ENCODE measurements around the gene RAP1A.
A peak's percentile ranks its signal among the peaks of the same experiment; 100 is the strongest.

The RAP1A gene

DNA sequence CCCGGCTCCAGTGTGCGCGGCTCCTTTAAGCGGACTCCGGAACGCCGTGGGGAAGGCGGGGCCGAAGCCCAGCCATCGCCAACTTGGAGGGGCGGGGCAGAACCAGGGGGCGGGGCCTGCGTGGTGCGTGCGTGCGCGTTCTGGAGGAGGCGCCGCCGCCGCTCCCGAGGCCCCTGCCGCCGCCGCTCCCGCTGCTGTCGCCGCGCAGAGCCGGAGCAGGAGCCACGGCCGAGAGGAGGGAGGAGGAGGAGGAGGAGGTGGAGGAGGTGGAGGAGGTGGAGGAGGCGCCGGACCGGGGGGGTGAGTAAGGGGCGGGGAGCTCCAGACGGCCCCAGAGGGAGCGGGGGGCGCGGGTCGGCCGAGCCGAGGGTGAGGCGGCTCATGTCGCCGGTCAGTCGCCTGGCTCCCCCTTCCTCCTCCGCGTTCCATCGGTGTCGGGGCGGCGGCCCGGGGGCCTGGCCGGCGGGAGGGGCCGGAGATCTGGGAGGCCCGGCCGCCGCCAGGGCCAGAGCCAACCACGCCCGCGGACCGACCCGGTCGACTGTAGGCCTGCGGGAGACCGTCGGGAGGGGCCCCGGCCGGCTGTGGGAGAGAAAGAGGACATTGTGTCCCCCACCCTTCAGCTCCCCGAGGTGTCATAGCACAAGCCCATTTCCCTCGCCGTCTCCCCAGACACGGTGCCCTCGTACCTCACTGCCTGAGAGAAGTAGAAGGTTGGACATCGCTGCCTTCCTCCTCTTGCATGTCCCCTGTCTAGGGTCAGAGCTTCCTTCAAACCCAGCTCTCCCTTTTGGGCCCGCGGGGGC, at the start of gene RAP1A:
RAP1A (plus strand) TSS at position 155 of the 806 bp plus-strand sequence. CDS start 71,572 bp downstream, outside the sequence.
- TF ChIP-seq TAF1 (IDR thresholded peaks at IDR 0.05; ENCODE audit: low read depth) = peak; percentile 65
- TF ChIP-seq, protein P1, sequence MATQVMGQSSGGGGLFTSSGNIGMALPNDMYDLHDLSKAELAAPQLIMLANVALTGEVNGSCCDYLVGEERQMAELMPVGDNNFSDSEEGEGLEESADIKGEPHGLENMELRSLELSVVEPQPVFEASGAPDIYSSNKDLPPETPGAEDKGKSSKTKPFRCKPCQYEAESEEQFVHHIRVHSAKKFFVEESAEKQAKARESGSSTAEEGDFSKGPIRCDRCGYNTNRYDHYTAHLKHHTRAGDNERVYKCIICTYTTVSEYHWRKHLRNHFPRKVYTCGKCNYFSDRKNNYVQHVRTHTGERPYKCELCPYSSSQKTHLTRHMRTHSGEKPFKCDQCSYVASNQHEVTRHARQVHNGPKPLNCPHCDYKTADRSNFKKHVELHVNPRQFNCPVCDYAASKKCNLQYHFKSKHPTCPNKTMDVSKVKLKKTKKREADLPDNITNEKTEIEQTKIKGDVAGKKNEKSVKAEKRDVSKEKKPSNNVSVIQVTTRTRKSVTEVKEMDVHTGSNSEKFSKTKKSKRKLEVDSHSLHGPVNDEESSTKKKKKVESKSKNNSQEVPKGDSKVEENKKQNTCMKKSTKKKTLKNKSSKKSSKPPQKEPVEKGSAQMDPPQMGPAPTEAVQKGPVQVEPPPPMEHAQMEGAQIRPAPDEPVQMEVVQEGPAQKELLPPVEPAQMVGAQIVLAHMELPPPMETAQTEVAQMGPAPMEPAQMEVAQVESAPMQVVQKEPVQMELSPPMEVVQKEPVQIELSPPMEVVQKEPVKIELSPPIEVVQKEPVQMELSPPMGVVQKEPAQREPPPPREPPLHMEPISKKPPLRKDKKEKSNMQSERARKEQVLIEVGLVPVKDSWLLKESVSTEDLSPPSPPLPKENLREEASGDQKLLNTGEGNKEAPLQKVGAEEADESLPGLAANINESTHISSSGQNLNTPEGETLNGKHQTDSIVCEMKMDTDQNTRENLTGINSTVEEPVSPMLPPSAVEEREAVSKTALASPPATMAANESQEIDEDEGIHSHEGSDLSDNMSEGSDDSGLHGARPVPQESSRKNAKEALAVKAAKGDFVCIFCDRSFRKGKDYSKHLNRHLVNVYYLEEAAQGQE (IDR thresholded peaks at IDR 0.05; ENCODE audit: low read depth) = no peak
- TF ChIP-seq, protein P2, sequence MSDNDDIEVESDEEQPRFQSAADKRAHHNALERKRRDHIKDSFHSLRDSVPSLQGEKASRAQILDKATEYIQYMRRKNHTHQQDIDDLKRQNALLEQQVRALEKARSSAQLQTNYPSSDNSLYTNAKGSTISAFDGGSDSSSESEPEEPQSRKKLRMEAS (IDR thresholded peaks at IDR 0.05) = no peak
- TF ChIP-seq CREB1 (IDR thresholded peaks at IDR 0.05; ENCODE audit: low read depth) = no peak
- no peak for TF ChIP-seq EP300 (IDR thresholded peaks at IDR 0.05; ENCODE audit: borderline replicate concordance)
- no peak for TF ChIP-seq ZBTB7A (IDR thresholded peaks at IDR 0.05; ENCODE audit: low read depth)

DNA sequence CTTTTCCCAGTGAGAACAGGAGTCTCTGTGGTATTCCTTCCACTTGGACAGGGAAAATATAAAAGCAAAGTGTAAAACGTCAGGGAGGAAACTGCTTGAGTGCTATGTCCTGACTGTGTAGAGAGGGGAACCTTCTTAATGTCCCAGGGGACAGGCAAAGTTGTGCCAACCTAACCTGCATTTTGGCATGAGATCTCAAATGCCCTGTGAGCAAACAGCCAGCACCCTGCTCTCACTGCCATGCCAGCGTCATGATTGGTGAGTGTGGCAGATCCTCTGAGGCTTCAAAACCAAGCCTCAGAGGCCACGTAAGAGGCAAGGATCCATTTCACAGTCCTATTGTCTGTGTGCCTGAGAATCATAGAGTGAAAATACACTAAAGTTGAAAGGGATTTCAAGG, 49.7 kb upstream of the RAP1A start:
- no peak for TF ChIP-seq EP300 (IDR thresholded peaks at IDR 0.05; ENCODE audit: borderline replicate concordance)
- no peak for TF ChIP-seq CEBPB (IDR thresholded peaks at IDR 0.05)
- TF ChIP-seq, protein P3, sequence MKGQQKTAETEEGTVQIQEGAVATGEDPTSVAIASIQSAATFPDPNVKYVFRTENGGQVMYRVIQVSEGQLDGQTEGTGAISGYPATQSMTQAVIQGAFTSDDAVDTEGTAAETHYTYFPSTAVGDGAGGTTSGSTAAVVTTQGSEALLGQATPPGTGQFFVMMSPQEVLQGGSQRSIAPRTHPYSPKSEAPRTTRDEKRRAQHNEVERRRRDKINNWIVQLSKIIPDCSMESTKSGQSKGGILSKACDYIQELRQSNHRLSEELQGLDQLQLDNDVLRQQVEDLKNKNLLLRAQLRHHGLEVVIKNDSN (IDR thresholded peaks at IDR 0.05) = no peak
- no peak for TF ChIP-seq TCF12 (IDR thresholded peaks at IDR 0.05; ENCODE audit: low read depth)
- TF ChIP-seq RAD21 (IDR thresholded peaks at IDR 0.05; ENCODE audit: low read depth) = no peak
- TF ChIP-seq, protein P1 (IDR thresholded peaks at IDR 0.05; ENCODE audit: low read depth) = no peak
- no peak for TF ChIP-seq FOXM1 (IDR thresholded peaks at IDR 0.05; ENCODE audit: borderline replicate concordance, low read depth)
- no peak for TF ChIP-seq CREB1 (IDR thresholded peaks at IDR 0.05; ENCODE audit: low read depth)
- TF ChIP-seq ZBTB7A (IDR thresholded peaks at IDR 0.05; ENCODE audit: low read depth) = no peak

DNA sequence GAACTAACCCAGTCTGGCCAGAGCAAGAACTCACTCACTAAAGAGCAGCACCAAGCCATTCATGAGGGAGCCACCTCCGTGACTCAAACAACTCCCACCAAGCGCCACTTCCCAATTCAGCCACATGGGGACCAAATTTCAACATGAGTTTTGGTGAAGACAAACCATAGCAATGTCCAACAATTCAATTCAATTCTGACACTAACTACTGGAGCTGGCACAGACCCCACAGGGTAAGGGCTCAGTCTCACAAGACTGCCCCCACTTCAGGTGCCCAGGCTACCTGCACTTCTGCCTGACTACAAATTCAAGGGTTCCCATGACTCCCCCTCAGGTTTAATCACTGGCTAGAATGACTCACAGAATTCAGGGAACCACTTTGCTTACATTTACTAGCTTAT, 48.8 kb upstream of the RAP1A start:
- TF ChIP-seq TCF12 (IDR thresholded peaks at IDR 0.05; ENCODE audit: low read depth) = no peak
- TF ChIP-seq, protein P1 (IDR thresholded peaks at IDR 0.05; ENCODE audit: low read depth) = no peak
- TF ChIP-seq RAD21 (IDR thresholded peaks at IDR 0.05; ENCODE audit: low read depth) = peak; percentile 17; the same call in 1 of the 2 replicates

DNA sequence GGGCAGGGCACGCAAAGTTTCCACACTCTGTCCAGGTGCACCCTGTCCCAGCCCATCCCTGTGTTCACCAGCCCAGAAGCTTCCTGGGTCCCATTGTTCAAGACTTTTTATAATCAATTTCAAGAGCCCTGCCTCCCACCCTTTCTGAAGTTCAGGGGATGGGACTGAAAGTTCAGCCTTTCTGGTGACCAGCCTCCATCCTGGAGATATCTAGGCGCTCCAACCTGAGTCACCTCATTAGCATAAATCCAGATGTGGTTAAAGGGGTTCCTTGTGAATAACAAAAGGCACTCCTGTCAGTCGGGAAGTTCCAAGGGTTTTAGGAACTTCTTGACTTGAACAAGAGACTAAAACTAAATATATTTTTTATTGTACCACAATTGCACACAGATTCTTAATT, 48.4 kb upstream of the RAP1A start:
- TF ChIP-seq TAF1 (IDR thresholded peaks at IDR 0.05; ENCODE audit: low read depth) (no peak), TCF12 (IDR thresholded peaks at IDR 0.05; ENCODE audit: low read depth) (no peak), CREB1 (IDR thresholded peaks at IDR 0.05; ENCODE audit: low read depth) (no peak), CEBPB (IDR thresholded peaks at IDR 0.05) (no peak), YY1 (IDR thresholded peaks at IDR 0.05; ENCODE audit: low read depth) (no peak), FOXM1 (IDR thresholded peaks at IDR 0.05; ENCODE audit: borderline replicate concordance, low read depth) (no peak), EP300 (IDR thresholded peaks at IDR 0.05; ENCODE audit: borderline replicate concordance) (no peak), EGR1 (IDR thresholded peaks at IDR 0.05) (no peak), ZBTB7A (IDR thresholded peaks at IDR 0.05; ENCODE audit: low read depth) (no peak), TEAD4 (IDR thresholded peaks at IDR 0.05) (no peak), NFIC (IDR thresholded peaks at IDR 0.05) (no peak), RAD21 (IDR thresholded peaks at IDR 0.05; ENCODE audit: low read depth) (no peak)
- TF ChIP-seq, protein P3 (IDR thresholded peaks at IDR 0.05) = no peak
- TF ChIP-seq, protein P1 (IDR thresholded peaks at IDR 0.05; ENCODE audit: low read depth) = no peak
- TF ChIP-seq, protein P2 (IDR thresholded peaks at IDR 0.05) = no peak
